Stimulated activated CD4-positive, alpha-beta T cell treated with anti-CD3 and anti-CD28 coated beads, Interleukin-4, amount 100 ng/mL, for 48 hours (primary cell): ENCODE results near the gene SWAP70.

Source experiments
- DNase-seq, 2 donors: peaks; one replicate each; pipeline ENCODE4 v3.0.0-alpha.2; 2020; ENCODE audit warnings: low read depth in 2 of 2

SWAP70 gene

GRCh38 chr11:9775398-9775779, 111.5 kb downstream of the SWAP70 start:
- no peak for DNase-seq

- DNase-seq: no peak
Observed at GRCh38 chr11:9776203-9776602, 112.3 kb downstream of the SWAP70 start.

GRCh38 chr11:9777066-9777465, 113.2 kb downstream of the SWAP70 start:
- no peak for DNase-seq

GRCh38 chr11:9777525-9777924, 113.6 kb downstream of the SWAP70 start:
- DNase-seq: no peak

GRCh38 chr11:9780929-9781328, 117.1 kb downstream of the SWAP70 start:
- no peak for DNase-seq

GRCh38 chr11:9783986-9784385, 120.1 kb downstream of the SWAP70 start:
- DNase-seq: no peak

GRCh38 chr11:9784602-9785315, 120.9 kb downstream of the SWAP70 start:
- DNase-seq: no peak

- no peak for DNase-seq
Observed at GRCh38 chr11:9787260-9787659, 123.4 kb downstream of the SWAP70 start.

GRCh38 chr11:9787981-9788521, 124.2 kb downstream of the SWAP70 start:
- DNase-seq: no peak

GRCh38 chr11:9789910-9790309, 126.0 kb downstream of the SWAP70 start:
- no peak for DNase-seq

GRCh38 chr11:9790703-9791102, 126.8 kb downstream of the SWAP70 start:
- DNase-seq: no peak

GRCh38 chr11:9796266-9796665, 132.4 kb downstream of the SWAP70 start:
- DNase-seq: no peak

- no peak for DNase-seq
Observed at GRCh38 chr11:9796854-9797253, 133.0 kb downstream of the SWAP70 start.

GRCh38 chr11:9797300-9797699, 133.4 kb downstream of the SWAP70 start:
- DNase-seq: no peak

- DNase-seq: no peak
Observed at GRCh38 chr11:9799886-9800285, 136.0 kb downstream of the SWAP70 start.

- no peak for DNase-seq
Observed at GRCh38 chr11:9802291-9802861, 138.5 kb downstream of the SWAP70 start.
